Measurements from ENCODE around the gene PARD3.

DNA sequence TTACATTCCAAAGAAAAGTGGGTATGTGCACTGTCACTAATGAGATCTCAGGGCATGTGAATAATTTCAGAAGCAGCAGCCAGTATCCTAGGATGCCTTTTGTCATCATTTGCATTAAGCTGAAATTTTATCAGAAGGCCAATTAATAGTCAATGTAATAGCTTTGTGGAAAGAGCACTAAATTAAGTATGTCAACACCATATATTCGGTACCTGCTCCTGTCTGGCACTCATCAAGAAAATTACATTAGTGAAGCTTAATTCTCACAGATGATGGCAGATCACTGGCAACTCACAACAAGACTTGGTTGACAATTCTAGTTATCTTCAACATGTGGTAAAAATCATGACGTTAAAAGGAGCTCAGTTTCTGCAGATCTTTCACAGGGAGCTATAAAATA, 271.4 kb downstream of the PARD3 start:
- TF ChIP-seq CTCF (IDR thresholded peaks at IDR 0.05 in 2 of 3, conservative IDR thresholded peaks at IDR 0.05 in 1 of 3; ENCODE audit: borderline replicate concordance in 1 of 3, insufficient read depth in 1 of 3, low read depth in 2 of 3, low read length in 2 of 3) (no peak), SP1 (IDR thresholded peaks at IDR 0.05; ENCODE audit: low read depth) (no peak)
- TF ChIP-seq, protein P1, sequence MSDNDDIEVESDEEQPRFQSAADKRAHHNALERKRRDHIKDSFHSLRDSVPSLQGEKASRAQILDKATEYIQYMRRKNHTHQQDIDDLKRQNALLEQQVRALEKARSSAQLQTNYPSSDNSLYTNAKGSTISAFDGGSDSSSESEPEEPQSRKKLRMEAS (IDR thresholded peaks at IDR 0.05) = no peak

All from HCT116 (cell line).